CD4-positive, alpha-beta memory T cell (primary cell): ENCODE results near the gene IL22. TPM values are rescaled to one million over a fixed set of nuclear protein-coding genes. Genes with fewer than 3 reads are reported as not detected.

Experiments
- CTCF ChIA-PET: fragments of 350-600 bp; sonication (Branson Sonifier 250); formaldehyde crosslinking; loops from one replicate; lab custom pipeline; 2021; ENCODE audit warnings: inconsistent platforms; ENCODE audit not compliant: partially characterized antibody; lab: Charles Lee
- POLR2A ChIA-PET: fragments of 350-600 bp; sonication (Branson Sonifier 250); formaldehyde crosslinking; loops from one replicate; lab custom pipeline; 2021; ENCODE audit not compliant: partially characterized antibody; lab: Charles Lee
- DNase-seq, 5 donors: peaks; one replicate each; pipeline versions ENCODE4 v3.0.0 to v3.0.0-alpha.2; 2020 to 2022; ENCODE audit warnings: mixed read lengths in 1 of 5
- H3K27ac ChIP-seq: one replicate; pipeline ENCODE4 v1.7.0; 2013; ENCODE audit warnings: low read depth, low read length
- H3K27me3 ChIP-seq: 2 replicates; pipeline ENCODE4 v1.7.0; 2013; ENCODE audit warnings: mild to moderate bottlenecking, low read length, moderate library complexity; ENCODE audit not compliant: insufficient read depth
- H3K36me3 ChIP-seq: 2 replicates; pipeline ENCODE4 v1.7.0; 2013; ENCODE audit warnings: mild to moderate bottlenecking, low read length, moderate library complexity; ENCODE audit not compliant: insufficient read depth
- H3K4me1 ChIP-seq: 2 replicates; pipeline ENCODE4 v1.7.0; 2013; ENCODE audit warnings: mild to moderate bottlenecking, low read length, moderate library complexity; ENCODE audit not compliant: insufficient read depth
- H3K4me3 ChIP-seq, 2 donors: one replicate each; pipeline ENCODE4 v1.7.0; 2013; ENCODE audit warnings: low read length in 2 of 2, mild to moderate bottlenecking in 1 of 2
- H3K9me3 ChIP-seq, 2 donors: one replicate each; pipeline ENCODE4 v1.7.0; 2013; ENCODE audit warnings: low read length in 2 of 2, control low read depth in 1 of 2; ENCODE audit not compliant: control insufficient read depth in 1 of 2
- H3K27ac Mint-ChIP-seq, 7 donors: one replicate each; pipeline ENCODE4 v1.8.0; 2020 to 2021; ENCODE audit warnings: mixed read lengths in 7 of 7, mild to moderate bottlenecking in 6 of 7, inconsistent platforms in 3 of 7, moderate library complexity in 3 of 7
- H3K27me3 Mint-ChIP-seq, 2 donors: one replicate each; pipeline ENCODE4 v1.8.0; 2020 to 2021; ENCODE audit warnings: mixed read lengths in 2 of 2
- H3K36me3 Mint-ChIP-seq, 2 donors: one replicate each; pipeline ENCODE4 v1.8.0; 2020 to 2021; ENCODE audit warnings: mixed read lengths in 2 of 2, inconsistent platforms in 1 of 2, mild to moderate bottlenecking in 1 of 2
- H3K4me1 Mint-ChIP-seq, 4 donors: one replicate each; pipeline ENCODE4 v1.8.0; 2020 to 2021; ENCODE audit warnings: mixed read lengths in 4 of 4, mild to moderate bottlenecking in 1 of 4
- H3K4me3 Mint-ChIP-seq, 8 donors: one replicate each; pipeline ENCODE4 v1.8.0; 2020 to 2021; ENCODE audit warnings: mixed read lengths in 8 of 8, mild to moderate bottlenecking in 7 of 8, moderate library complexity in 6 of 8, inconsistent platforms in 3 of 8
- H3K9me3 Mint-ChIP-seq, 8 donors: one replicate each; pipeline ENCODE4 v1.8.0; 2020 to 2021; ENCODE audit warnings: mixed read lengths in 8 of 8, mild to moderate bottlenecking in 5 of 8, inconsistent platforms in 3 of 8, moderate library complexity in 1 of 8
- intact Hi-C: fragments of 100-400 bp; cut with micrococcal nuclease; formaldehyde crosslinking; loops from one replicate; pipeline ENCODE4 v1.15.1; 2023
- polyA plus RNA-seq, 2 donors: library from polyadenylated mRNA; unstranded; fragments of 300-500 nt; fragmentation: Illumina TruSeq; gene quantifications; one replicate each; pipeline ENCODE4 v1.2.3, GENCODE V29; 2021
- total RNA-seq, 2 experiments: library from RNA; stranded (reverse); gene quantifications; one replicate each; pipeline ENCODE4 v1.2.3, GENCODE V29; 2021

IL22 gene
- total and polyA plus RNA-seq, 4 experiments from 2014 or later, result 0.67 TPM; not detected in 3

- Histone ChIP-seq H3K27me3 (no peaks in the 10 kb centered on the region), H3K9me3 (no peaks in the 10 kb centered on the region), H3K4me1 (peaks cover 14% of the 10 kb centered on the region), H3K36me3 (no peaks in the 10 kb centered on the region), H3K4me3 (no peak overlapping the region), H3K27ac (no peak overlapping the region)
- no peaks in the 10 kb centered on the region for H3K9me3 Mint-ChIP-seq
- H3K27me3 Mint-ChIP-seq, result no peaks in the 10 kb centered on the region
- H3K4me3 Mint-ChIP-seq, result no peak overlapping the region
- CTCF ChIA-PET, result interaction anchor here (3.8 kb wide), 1 partner anchor 11 kb away, joined by 28 read pairs; no protein-coding TSS in a partner anchor
- POLR2A ChIA-PET, result interaction anchor here (0.8 to 1.1 kb wide), 2 partner anchors 9 to 11 kb away, joined by 3 to 4 read pairs; partner anchors contain the start of gene IL26
- peaks cover 0 to 3% of the 10 kb centered on the region in 2 donors for H3K36me3 Mint-ChIP-seq
- peak in 2 of 5 donors; percentile 12 to 49 for DNase-seq
- peaks cover 20 to 37% (median 29%) of the 10 kb centered on the region in 4 donors for H3K4me1 Mint-ChIP-seq
- H3K27ac Mint-ChIP-seq, result peak overlapping the region in 1 of 7 donors; percentile 7
- intact Hi-C loops, result no loop called here
Measured at GRCh38 chr12:68234140-68234539, 19.3 kb downstream of the IL22 start.

- Histone ChIP-seq H3K4me1 (peaks cover 14% of the 10 kb centered on the region), H3K9me3 (no peaks in the 10 kb centered on the region), H3K4me3 (no peak overlapping the region), H3K27ac (no peak overlapping the region), H3K36me3 (no peaks in the 10 kb centered on the region), H3K27me3 (no peaks in the 10 kb centered on the region)
- peaks cover 20 to 37% (median 28%) of the 10 kb centered on the region in 4 donors for H3K4me1 Mint-ChIP-seq
- CTCF ChIA-PET, result interaction anchor here (3.8 kb wide), 1 partner anchor 10 kb away, joined by 28 read pairs; no protein-coding TSS in a partner anchor
- DNase-seq, result no peak
- H3K27ac Mint-ChIP-seq, result peak overlapping the region in 1 of 7 donors; percentile 9
- intact Hi-C loops, result no loop called here
- POLR2A ChIA-PET, result interaction anchor here (1.1 kb wide), 1 partner anchor 10 kb away, joined by 3 read pairs; no protein-coding TSS in a partner anchor
- peak overlapping the region in 1 of 8 donors; percentile 16 for H3K4me3 Mint-ChIP-seq
- H3K9me3 Mint-ChIP-seq, result no peaks in the 10 kb centered on the region
- no peaks in the 10 kb centered on the region for H3K27me3 Mint-ChIP-seq
- H3K36me3 Mint-ChIP-seq, result peaks cover 0 to 3% of the 10 kb centered on the region in 2 donors
Measured at GRCh38 chr12:68233498-68233897, 19.9 kb downstream of the IL22 start.

GRCh38 chr12:68231691-68232090 lies 21.7 kb downstream of the IL22 start:
- H3K4me1 ChIP-seq, result peaks cover 7% of the 10 kb centered on the region
- no peak overlapping the region for H3K27ac ChIP-seq
- Mint-ChIP-seq H3K9me3 (no peaks in the 10 kb centered on the region), H3K4me3 (no peak overlapping the region), H3K4me1 (peaks cover 12 to 23% (median 17%) of the 10 kb centered on the region in 4 donors), H3K27me3 (no peaks in the 10 kb centered on the region), H3K27ac (no peak overlapping the region), H3K36me3 (peaks cover 0 to 2% of the 10 kb centered on the region in 2 donors)
- H3K36me3 ChIP-seq, result no peaks in the 10 kb centered on the region
- no peaks in the 10 kb centered on the region for H3K9me3 ChIP-seq
- POLR2A ChIA-PET, result interaction anchor here (1.2 to 1.9 kb wide), 2 partner anchors 8 to 20 kb away, joined by 4 to 7 read pairs; no protein-coding TSS in a partner anchor
- no peaks in the 10 kb centered on the region for H3K27me3 ChIP-seq
- CTCF ChIA-PET, result interaction anchor here (0.8 to 3.8 kb wide), 5 partner anchors 9 to 86 kb away, joined by 3 to 28 read pairs (median 4); no protein-coding TSS in a partner anchor
- DNase-seq, result no peak
- H3K4me3 ChIP-seq, result no peak overlapping the region
- intact Hi-C loops, result no loop called here

GRCh38 chr12:68231229-68231628 lies 22.2 kb downstream of the IL22 start:
- no peak for DNase-seq
- intact Hi-C loops, result no loop called here
- peaks cover 9 to 19% (median 13%) of the 10 kb centered on the region in 4 donors for H3K4me1 Mint-ChIP-seq
- POLR2A ChIA-PET, result interaction anchor here (1.2 to 1.9 kb wide), 2 partner anchors 8 to 19 kb away, joined by 4 to 7 read pairs; no protein-coding TSS in a partner anchor
- CTCF ChIA-PET, result interaction anchor here (0.8 to 3.8 kb wide), 4 partner anchors 8 to 86 kb away, joined by 3 to 28 read pairs (median 5); no protein-coding TSS in a partner anchor
- H3K36me3 Mint-ChIP-seq, result no peaks in the 10 kb centered on the region
- Histone ChIP-seq H3K27me3 (no peaks in the 10 kb centered on the region), H3K9me3 (no peaks in the 10 kb centered on the region), H3K4me1 (peaks cover 4% of the 10 kb centered on the region), H3K27ac (no peak overlapping the region), H3K4me3 (no peak overlapping the region), H3K36me3 (no peaks in the 10 kb centered on the region)
- H3K4me3 Mint-ChIP-seq, result no peak overlapping the region
- H3K9me3 Mint-ChIP-seq, result no peaks in the 10 kb centered on the region
- H3K27ac Mint-ChIP-seq, result no peak overlapping the region
- H3K27me3 Mint-ChIP-seq, result no peaks in the 10 kb centered on the region

- Mint-ChIP-seq H3K9me3 (no peaks in the 10 kb centered on the region), H3K27ac (peak overlapping the region in 2 of 7 donors; percentile 19 to 30), H3K36me3 (no peaks in the 10 kb centered on the region), H3K27me3 (no peaks in the 10 kb centered on the region), H3K4me1 (peaks cover 6 to 14% (median 10%) of the 10 kb centered on the region in 4 donors), H3K4me3 (no peak overlapping the region)
- ChIA-PET POLR2A (no interaction called here), CTCF (no interaction called here)
- Histone ChIP-seq H3K4me1 (no peaks in the 10 kb centered on the region), H3K27me3 (no peaks in the 10 kb centered on the region), H3K27ac (no peak overlapping the region), H3K36me3 (no peaks in the 10 kb centered on the region), H3K9me3 (no peaks in the 10 kb centered on the region), H3K4me3 (no peak overlapping the region)
- intact Hi-C loops, result loop anchor here (10.0 kb wide), 1 partner anchor 875 kb away; no protein-coding TSS in a partner anchor
- DNase-seq, result no peak
Measured at GRCh38 chr12:68229956-68230355, 23.4 kb downstream of the IL22 start.

GRCh38 chr12:68227356-68227755 lies 26.0 kb downstream of the IL22 start:
- H3K27ac Mint-ChIP-seq, result no peak overlapping the region
- intact Hi-C loops, result loop anchor here (10.0 kb wide), 1 partner anchor 873 kb away; no protein-coding TSS in a partner anchor
- no peaks in the 10 kb centered on the region for H3K27me3 ChIP-seq
- no peak overlapping the region for H3K27ac ChIP-seq
- H3K4me1 ChIP-seq, result peaks cover 7% of the 10 kb centered on the region
- H3K4me3 ChIP-seq, result no peak overlapping the region
- CTCF ChIA-PET, result no interaction called here
- POLR2A ChIA-PET, result no interaction called here
- H3K36me3 Mint-ChIP-seq, result no peaks in the 10 kb centered on the region
- no peaks in the 10 kb centered on the region for H3K9me3 Mint-ChIP-seq
- no peak for DNase-seq
- H3K9me3 ChIP-seq, result no peaks in the 10 kb centered on the region
- H3K27me3 Mint-ChIP-seq, result no peaks in the 10 kb centered on the region
- H3K4me1 Mint-ChIP-seq, result peaks cover 8 to 14% (median 11%) of the 10 kb centered on the region in 4 donors
- no peaks in the 10 kb centered on the region for H3K36me3 ChIP-seq
- no peak overlapping the region for H3K4me3 Mint-ChIP-seq
